NCI-H2171 (cell line): ENCODE results near the gene ISG15.

Source experiments
- DNase-seq: peaks from one replicate; lab custom pipeline; 2025; lab: John Stamatoyannopoulos, UW

Gene ISG15

GRCh38 chr1:1013105-1013921 is at the start of gene ISG15:
ISG15 (plus strand) TSS chr1:1013497; CDS start chr1:1013574, 77 bp downstream.
- DNase-seq: peak; percentile 38

- no peak for DNase-seq
These were observed 49.4 kb upstream of the ISG15 start for GRCh38 chr1:963746-964525.

- no peak for DNase-seq
These were observed 48.4 kb upstream of the ISG15 start for GRCh38 chr1:964691-965525.

GRCh38 chr1:965526-966134 is 47.7 kb upstream of the ISG15 start:
- no peak for DNase-seq

- no peak for DNase-seq
These were observed 47.1 kb upstream of the ISG15 start, which contains the start of gene PLEKHN1 for GRCh38 chr1:966135-966703. PLEKHN1 (plus strand) TSS chr1:966482; CDS start chr1:966532, 50 bp downstream.

GRCh38 chr1:966704-967300 is 46.5 kb upstream of the ISG15 start:
- no peak for DNase-seq

- no peak for DNase-seq
These were observed 45.6 kb upstream of the ISG15 start for GRCh38 chr1:967466-968343.

- no peak for DNase-seq
These were observed 43.9 kb upstream of the ISG15 start for GRCh38 chr1:969260-969855.

GRCh38 chr1:970242-970972 is 42.9 kb upstream of the ISG15 start:
- DNase-seq: no peak

- no peak for DNase-seq
These were observed 42.1 kb upstream of the ISG15 start for GRCh38 chr1:970973-971730.

- no peak for DNase-seq
These were observed 41.4 kb upstream of the ISG15 start for GRCh38 chr1:971751-972506.

GRCh38 chr1:972726-973458 is 40.4 kb upstream of the ISG15 start:
- no peak for DNase-seq

- DNase-seq: no peak
These were observed 39.6 kb upstream of the ISG15 start for GRCh38 chr1:973459-974292.

GRCh38 chr1:974293-974640 is 39.0 kb upstream of the ISG15 start:
- no peak for DNase-seq

- DNase-seq: no peak
These were observed 38.5 kb upstream of the ISG15 start for GRCh38 chr1:974687-975328.
